Psoas muscle (tissue), 8 donors: ENCODE data around the gene KCNT2. TPM values are rescaled to one million over a fixed set of nuclear protein-coding genes. Genes with fewer than 3 reads are reported as not detected.

Experiments used
- ATAC-seq, 4 donors: fragments of 200-7000 bp; cut with Tn5 transposase; one replicate each; pipeline ENCODE4 v1.9.1; 2020; ENCODE audit warnings: moderate library complexity in 3 of 4, mild to moderate bottlenecking in 2 of 4
- DNase-seq, 2 donors: peaks; one replicate each; pipeline ENCODE4 v3.0.0-alpha.2; 2020
- H3K27ac ChIP-seq: fragments of 200-600 bp; one replicate; pipeline ENCODE4 v1.8.0; 2022
- H3K27me3 ChIP-seq, 3 donors: fragments of 200-600 bp in 1 of 3; one replicate each; pipeline versions ENCODE4 v1.6.1 to v1.8.0; 2013 to 2022; ENCODE audit warnings: low read length in 2 of 3, mild to moderate bottlenecking in 2 of 3, moderate library complexity in 1 of 3; ENCODE audit not compliant: insufficient read depth in 3 of 3
- H3K36me3 ChIP-seq, 2 donors: fragments of 200-600 bp in 1 of 2; one replicate each; pipeline versions ENCODE4 v1.6.1 to v1.8.0; 2013 to 2022; ENCODE audit warnings: low read depth in 1 of 2, mild to moderate bottlenecking in 1 of 2, moderate library complexity in 1 of 2; ENCODE audit not compliant: insufficient read depth in 1 of 2
- H3K4me1 ChIP-seq: fragments of 200-600 bp; one replicate; pipeline ENCODE4 v1.8.0; 2022
- H3K4me3 ChIP-seq: fragments of 200-600 bp; one replicate; pipeline ENCODE4 v1.8.0; 2022; ENCODE audit warnings: mild to moderate bottlenecking
- H3K9me3 ChIP-seq: fragments of 200-600 bp; one replicate; pipeline ENCODE4 v1.8.0; 2022
- whole genome bisulfite sequencing, 3 donors: extraction: QIAGEN DNeasy Blood & Tissue Kit; methylation state at CpG; one replicate each; pipeline versions ENCODE4 v1.1.6 to v1.1.7; 2013; 5-methylcytosine and 5-hydroxymethylcytosine counted together
- intact Hi-C, 2 donors: fragments of 100-400 bp; cut with DNase I; formaldehyde crosslinking; loops; one replicate each; pipeline versions ENCODE4 v1.11.0 to v1.14.2; 2022
- polyA plus RNA-seq, 3 donors: library from polyadenylated mRNA; stranded (reverse); fragments of 200-250 nt; gene quantifications; one replicate each; pipeline ENCODE4 v1.2.3, GENCODE V29; 2013
- total RNA-seq, 4 donors: library from RNA; stranded (reverse); fragmentation: NEBNext Ultra II Directional in 2 of 4; extraction: Animal tissue kit (Norgen Biotek cat#: 25700) in 2 of 4; gene quantifications; one replicate each; pipeline versions ENCODE4 v1.2.1 to v1.2.4, GENCODE V29; 2021 to 2023
- TF ChIP-seq, protein P1 (sequence below): fragments of 200-600 bp; IDR thresholded peaks from one replicate; pipeline ENCODE4 v1.8.0; 2022; ENCODE audit warnings: antibody characterized with exemption
- donor health status: healthy with polysubstance abuse.
- donor health status: DM: no; HTN: no; CAD: no; lungs with moderate emphysema.
- donor health status: Bipolar disorder and iron deficiency.
- donor health status: healthy.
- donor health status: DM: yes; HTN: yes; CAD: no.
- donor health status: DM: no; HTN: no; CAD: no.
- donor health status: DM: no; HTN: no; CAD: no.
- donor health status: DM: yes; HTN: yes; CAD: no.

KCNT2 gene
- total and polyA plus RNA-seq, 7 donors, result 0.04 to 1.2 (median 0.12) TPM

DNA sequence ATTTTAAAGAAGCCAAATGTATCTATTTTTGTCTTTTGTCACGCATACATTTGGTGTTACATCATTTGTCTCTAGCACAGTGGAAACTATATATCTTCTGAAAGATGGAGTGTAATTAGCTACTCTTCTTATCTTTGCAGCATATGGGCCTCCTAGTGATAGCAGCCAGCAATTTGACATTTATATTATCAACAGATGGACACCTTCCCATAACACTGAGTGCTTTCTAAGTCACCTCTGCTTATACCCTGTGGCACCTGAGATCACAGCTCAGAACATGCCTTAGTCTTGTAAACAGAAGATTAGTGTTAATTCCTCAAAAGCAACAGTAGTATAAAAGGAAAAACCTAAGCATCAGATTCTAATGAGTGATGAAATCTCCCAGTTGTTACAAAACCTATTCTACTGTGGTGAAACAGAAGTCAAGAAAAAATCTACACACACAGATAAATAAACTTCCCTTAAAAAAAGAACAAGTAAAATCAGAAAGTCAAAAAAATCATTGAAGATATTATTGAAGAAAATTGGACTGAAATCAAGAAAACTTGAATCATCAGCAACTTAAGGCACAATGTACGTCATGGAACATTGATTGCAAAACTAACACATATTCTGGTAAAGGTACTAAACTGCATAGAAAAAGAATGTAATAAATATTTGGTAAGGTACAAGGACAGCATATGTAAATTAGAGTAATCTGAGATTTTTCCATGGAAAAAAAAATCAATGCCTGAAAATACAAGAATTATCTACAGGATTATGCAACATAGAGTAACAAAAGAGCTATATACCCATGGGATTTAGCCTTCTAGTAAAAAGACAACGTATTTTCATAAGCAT is 61.7 kb downstream of the KCNT2 start:
- Histone ChIP-seq H3K4me3 (no peak overlapping the region), H3K27ac (no peak overlapping the region), H3K27me3 (no peaks in the 10 kb centered on the region), H3K36me3 (no peaks in the 10 kb centered on the region), H3K4me1 (no peaks in the 10 kb centered on the region), H3K9me3 (no peaks in the 10 kb centered on the region)
- TF ChIP-seq, protein P1, sequence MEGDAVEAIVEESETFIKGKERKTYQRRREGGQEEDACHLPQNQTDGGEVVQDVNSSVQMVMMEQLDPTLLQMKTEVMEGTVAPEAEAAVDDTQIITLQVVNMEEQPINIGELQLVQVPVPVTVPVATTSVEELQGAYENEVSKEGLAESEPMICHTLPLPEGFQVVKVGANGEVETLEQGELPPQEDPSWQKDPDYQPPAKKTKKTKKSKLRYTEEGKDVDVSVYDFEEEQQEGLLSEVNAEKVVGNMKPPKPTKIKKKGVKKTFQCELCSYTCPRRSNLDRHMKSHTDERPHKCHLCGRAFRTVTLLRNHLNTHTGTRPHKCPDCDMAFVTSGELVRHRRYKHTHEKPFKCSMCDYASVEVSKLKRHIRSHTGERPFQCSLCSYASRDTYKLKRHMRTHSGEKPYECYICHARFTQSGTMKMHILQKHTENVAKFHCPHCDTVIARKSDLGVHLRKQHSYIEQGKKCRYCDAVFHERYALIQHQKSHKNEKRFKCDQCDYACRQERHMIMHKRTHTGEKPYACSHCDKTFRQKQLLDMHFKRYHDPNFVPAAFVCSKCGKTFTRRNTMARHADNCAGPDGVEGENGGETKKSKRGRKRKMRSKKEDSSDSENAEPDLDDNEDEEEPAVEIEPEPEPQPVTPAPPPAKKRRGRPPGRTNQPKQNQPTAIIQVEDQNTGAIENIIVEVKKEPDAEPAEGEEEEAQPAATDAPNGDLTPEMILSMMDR, result no peak
- DNase-seq (no peak), ATAC-seq (no peak)
- intact Hi-C loops, result no loop called here
- WGBS, 3 donors, result 67 to 80% (median 75%) methylated on average over 3 of the region's 3 CpGs

DNA sequence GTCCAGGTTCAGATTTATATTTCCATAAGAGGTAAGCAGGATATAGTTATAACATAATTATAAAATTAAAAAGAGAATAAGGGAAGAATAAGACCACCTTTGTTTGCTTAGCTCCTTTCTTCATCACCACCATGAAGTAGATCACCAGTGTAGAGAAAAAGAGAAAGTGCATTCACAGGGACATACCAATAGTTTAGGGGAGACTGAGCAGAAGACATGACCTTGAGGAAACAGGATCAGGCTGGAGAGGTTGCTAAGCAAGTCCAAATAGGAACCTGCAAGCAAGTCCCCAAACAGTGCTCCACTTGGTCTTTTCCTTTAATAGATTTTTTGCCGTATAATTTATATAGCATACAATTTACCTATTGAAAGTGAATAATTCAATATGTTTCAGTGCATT is 63.0 kb downstream of the KCNT2 start:
- H3K4me1 ChIP-seq, result no peaks in the 10 kb centered on the region
- H3K27ac ChIP-seq, result no peak overlapping the region
- intact Hi-C loops, result no loop called here
- H3K27me3 ChIP-seq, result no peaks in the 10 kb centered on the region
- no peak overlapping the region for H3K4me3 ChIP-seq
- ATAC-seq (no peak), DNase-seq (no peak)
- TF ChIP-seq, protein P1, result no peak
- H3K36me3 ChIP-seq, result no peaks in the 10 kb centered on the region
- H3K9me3 ChIP-seq, result no peaks in the 10 kb centered on the region
- 80 to 86% (median 82%) methylated on average over 1 of the region's 1 CpG for WGBS, 3 donors

DNA sequence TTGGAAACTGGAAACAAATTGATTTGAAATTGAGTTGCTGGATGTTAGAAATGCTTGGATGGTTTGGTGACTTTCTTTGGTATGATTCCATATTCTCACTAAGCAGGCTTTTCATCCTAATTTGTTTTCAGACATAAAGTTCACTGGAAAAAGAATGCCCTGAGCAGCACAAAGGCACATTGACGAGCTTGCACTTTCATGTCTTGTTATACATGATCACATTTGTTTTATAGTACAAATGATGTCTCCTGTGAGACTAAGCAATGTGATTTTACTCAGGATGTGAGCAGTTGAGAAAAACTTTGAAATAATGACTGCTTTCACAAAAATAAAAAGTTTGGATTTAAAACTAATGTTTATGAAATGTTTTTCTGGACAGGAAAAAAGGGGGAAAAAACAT is 63.6 kb downstream of the KCNT2 start:
- WGBS, 3 donors, result 34 to 63% (median 46%) methylated on average over 1 of the region's 1 CpG
- H3K36me3 ChIP-seq, result no peaks in the 10 kb centered on the region
- no peaks in the 10 kb centered on the region for H3K4me1 ChIP-seq
- TF ChIP-seq, protein P1, result no peak
- H3K9me3 ChIP-seq, result no peaks in the 10 kb centered on the region
- no peak overlapping the region for H3K4me3 ChIP-seq
- H3K27me3 ChIP-seq, result no peaks in the 10 kb centered on the region
- ATAC-seq (no peak), DNase-seq (no peak)
- H3K27ac ChIP-seq, result no peak overlapping the region
- intact Hi-C loops, result no loop called here

DNA sequence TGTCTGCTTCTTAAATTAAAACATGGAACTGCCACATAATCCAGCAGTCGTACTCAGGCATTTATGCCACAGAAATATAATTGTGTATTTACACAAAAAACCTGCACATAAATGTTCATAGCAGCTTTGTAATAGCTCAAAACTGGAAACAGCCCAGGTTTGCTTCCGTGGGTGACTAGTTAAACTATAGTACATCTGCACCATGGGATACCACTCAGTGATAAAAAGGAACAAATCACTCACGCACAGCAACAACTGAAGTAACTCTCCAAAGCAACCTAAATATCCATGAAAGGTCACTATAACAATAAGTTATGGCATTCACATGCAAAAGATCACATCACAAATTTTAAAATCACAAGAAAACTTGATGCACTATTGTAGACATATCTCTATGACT is 64.4 kb downstream of the KCNT2 start:
- Histone ChIP-seq H3K27ac (no peak overlapping the region), H3K36me3 (no peaks in the 10 kb centered on the region), H3K4me1 (no peaks in the 10 kb centered on the region), H3K9me3 (no peaks in the 10 kb centered on the region), H3K27me3 (no peaks in the 10 kb centered on the region), H3K4me3 (no peak overlapping the region)
- DNase-seq (no peak), ATAC-seq (no peak)
- TF ChIP-seq, protein P1, result no peak
- 49 to 55% (median 54%) methylated on average over 3 of the region's 3 CpGs for WGBS, 3 donors
- intact Hi-C loops, result no loop called here

DNA sequence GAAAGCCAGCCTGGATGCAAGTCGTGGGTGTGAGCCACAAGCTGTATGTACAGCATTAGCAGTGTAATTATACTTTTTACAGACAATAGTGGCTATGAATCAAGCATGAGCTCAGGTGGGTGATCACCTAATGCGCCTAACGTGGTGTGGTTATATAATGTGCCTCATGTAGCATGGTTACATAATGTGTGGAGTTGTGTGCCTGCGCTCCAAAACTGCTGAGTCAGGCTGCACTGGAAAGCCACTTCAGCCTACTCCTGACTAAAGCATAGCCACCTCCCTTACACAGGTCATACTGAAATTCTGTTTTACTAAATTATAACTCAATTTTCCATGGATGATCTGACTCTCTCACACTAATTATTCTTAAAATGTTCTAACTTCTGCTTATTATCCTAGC is 69.8 kb downstream of the KCNT2 start:
- H3K9me3 ChIP-seq, result no peaks in the 10 kb centered on the region
- WGBS, 3 donors, result 84 to 96% (median 93%) methylated on average over 4 of the region's 4 CpGs
- H3K4me3 ChIP-seq, result no peak overlapping the region
- no peaks in the 10 kb centered on the region for H3K4me1 ChIP-seq
- no peaks in the 10 kb centered on the region for H3K36me3 ChIP-seq
- H3K27ac ChIP-seq, result no peak overlapping the region
- TF ChIP-seq, protein P1, result no peak
- no peak for DNase-seq
- H3K27me3 ChIP-seq, result no peaks in the 10 kb centered on the region
- no peak for ATAC-seq
- intact Hi-C loops, result no loop called here
